A549 treated with Hydrocortisone at 1 μM for 4 hours (cell line): ENCODE data around the gene CCDC169. TPM values are rescaled to one million over a fixed set of nuclear protein-coding genes. Genes with fewer than 3 reads are reported as not detected.

Experiments used
- total RNA-seq: library from RNA; stranded (reverse); fragments of 200-300 nt; extraction: Qiagen RNA extraction; gene quantifications from 5 replicates; pipeline ENCODE4 v1.2.3, GENCODE V29; 2022

Gene CCDC169
- 0.16 to 0.67 TPM (median 0.22 TPM) in 5 replicates for total RNA-seq

DNA sequence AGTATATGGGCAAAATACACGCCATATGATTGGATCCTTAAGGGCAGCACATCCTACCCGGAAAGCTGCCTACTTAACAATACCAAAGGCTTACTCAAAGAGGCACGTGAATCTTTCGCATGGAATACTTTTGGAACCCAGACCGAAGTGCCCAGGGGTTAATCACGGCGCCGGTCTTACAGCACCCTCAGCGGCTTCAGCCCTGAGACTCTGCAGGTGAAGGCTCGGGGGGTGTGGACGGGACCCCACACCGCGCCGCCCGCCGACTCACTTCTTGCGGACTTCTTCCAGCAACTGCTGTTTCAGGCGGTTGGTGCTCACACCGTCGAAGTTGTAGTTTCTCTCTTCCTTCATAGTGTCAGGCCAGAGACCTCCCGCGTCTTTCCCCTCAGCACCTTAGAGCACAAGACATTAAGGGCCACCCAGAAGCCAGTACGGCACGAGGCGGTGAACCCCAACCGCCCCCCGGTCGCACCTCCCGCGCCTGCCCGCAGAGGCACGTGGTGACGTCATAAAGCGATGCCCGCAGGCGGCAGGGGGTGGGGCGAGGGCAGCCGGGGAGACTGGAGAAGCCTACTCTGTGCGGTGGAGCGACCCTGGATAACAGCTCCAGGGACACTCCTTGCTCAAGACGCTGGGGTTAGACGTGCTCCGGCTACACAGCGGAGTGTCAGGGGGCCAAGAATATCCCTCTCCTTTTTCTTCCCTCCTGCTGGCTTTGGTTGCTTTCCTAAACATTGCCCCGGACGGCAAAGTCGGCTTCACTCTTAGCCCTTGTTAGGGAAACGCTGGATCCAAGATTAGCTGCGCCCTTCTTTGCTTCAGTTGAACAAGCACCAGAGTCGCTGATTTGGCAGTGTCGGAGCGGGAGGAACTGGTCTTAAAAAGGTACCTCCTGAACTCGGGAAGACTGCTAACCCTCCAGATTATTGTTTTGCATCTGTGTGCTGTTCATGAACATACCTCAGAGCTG lies at the start of gene CCDC169:
CCDC169 (minus strand) TSS at position 449 of the 973 bp plus-strand sequence; CDS start at position 354, 95 bp downstream.

DNA sequence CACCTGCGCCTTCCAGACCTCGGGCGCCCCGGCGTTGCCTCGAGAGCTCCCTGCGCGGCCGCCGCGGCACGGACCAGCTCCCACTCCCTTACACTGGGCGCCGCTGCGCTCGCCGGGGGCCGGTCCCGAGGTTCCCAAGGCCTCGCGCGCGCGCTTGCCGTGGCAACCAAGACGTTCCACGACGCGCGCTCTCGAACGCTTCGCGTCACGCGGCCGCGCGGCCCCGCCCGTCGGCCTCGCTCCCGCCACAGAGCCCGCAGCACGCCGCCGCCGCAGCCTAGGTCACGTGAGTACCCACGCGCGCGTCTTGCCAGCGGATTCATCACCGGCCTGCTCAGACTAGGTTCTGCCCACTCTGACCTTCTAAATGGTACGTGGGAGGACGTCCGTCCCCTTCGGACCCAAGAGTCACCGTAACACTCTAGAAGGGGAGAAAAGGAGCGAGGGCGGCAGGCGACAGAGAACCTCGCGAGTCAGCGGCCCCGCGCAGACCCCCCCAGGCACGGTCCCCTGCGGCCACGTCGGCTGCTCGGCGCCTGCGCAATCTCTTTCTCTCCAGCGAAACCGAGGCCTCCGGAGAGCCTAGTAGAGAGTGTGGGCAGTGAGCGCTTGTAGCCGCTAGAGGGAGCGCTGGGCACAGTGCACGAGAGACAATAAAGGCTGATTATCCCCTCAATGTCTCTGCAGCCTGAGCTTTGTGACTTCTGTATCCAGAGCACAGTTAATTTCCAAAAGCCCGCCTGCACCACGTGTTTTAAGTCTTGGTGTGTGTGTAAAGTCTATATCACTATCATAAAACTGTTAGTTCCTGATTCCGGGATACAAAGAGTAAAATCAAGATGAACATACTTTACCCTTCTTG lies 48.8 kb upstream of the CCDC169 start, which contains the start of gene SPART:
SPART (minus strand) TSS at position 173 of the 862 bp plus-strand sequence. CDS start 10,564 bp downstream, outside the sequence.

DNA sequence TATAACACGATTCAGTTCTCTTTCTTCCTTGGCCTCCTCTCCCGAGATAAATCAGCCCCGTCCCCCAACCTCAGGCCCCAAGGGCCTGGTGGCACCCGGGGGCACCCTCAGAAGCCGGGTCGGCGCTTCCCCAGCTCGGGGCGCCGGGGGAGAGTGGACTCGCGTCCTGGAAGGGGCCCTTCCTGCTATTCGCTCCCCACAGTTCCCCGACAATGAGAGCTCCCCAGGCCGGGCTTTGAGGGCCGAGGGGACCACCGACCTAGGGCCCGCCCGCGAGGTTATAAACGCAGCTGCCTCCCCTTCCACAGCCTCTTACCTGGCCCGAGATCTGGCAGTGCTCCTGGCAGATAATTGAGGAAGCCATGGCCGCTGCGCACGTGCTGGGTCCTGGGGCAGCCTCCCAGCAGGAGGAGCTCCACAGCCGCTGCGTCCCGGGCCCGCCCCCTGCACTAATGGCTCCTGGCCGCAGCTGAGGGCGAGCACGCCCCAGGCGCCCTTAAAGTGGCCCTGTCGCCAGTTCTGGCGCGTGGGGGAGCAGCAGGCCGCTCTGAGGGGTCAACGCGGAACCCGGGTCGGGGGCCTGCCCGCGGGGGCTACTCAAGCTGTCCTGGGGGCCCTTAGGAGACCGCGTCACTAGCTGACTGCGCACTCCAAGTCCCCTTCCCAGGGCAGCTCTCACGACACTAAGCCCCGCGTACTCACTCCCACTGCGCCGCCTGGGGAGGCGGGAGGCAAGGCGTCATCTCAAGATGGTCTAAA lies 83.3 kb downstream of the CCDC169 start, which contains the start of gene SOHLH2:
SOHLH2 (minus strand) TSS at position 394 of the 759 bp plus-strand sequence; CDS start at position 364, 30 bp downstream.

Other genes with a start within 250 kb of the CCDC169 start
- 0.92 to 1.6 TPM (median 0.97 TPM) in 5 replicates for gene DCLK1, start 166.4 kb downstream of the CCDC169 start, total RNA-seq
- gene SOHLH2, start 83.3 kb downstream of the CCDC169 start, total RNA-seq, result not detected in 5 replicates
- gene SPART, start 48.6 kb upstream of the CCDC169 start, total RNA-seq, result 19.9 to 29.5 TPM (median 21.1 TPM) in 5 replicates
- gene CCNA1, start 134.7 kb upstream of the CCDC169 start, total RNA-seq, result 0.28 to 0.56 TPM (median 0.45 TPM) in 5 replicates